ENCODE results near the gene UBA5.

The UBA5 gene

GRCh38 chr3:132652640-132653270 is 7.4 kb upstream of the UBA5 start:
- DNase-seq (ENCODE audit: low read depth), result no peak
- H3K4me3 ChIP-seq (ENCODE audit: low read length), result no peak overlapping the region
- no peak for TF ChIP-seq CTCF (conservative IDR thresholded peaks at IDR 0.05; ENCODE audit: low read depth, low read length)

- no peak overlapping the region for H3K4me3 ChIP-seq (ENCODE audit: low read length)
- DNase-seq (ENCODE audit: low read depth), result no peak
- TF ChIP-seq CTCF (conservative IDR thresholded peaks at IDR 0.05; ENCODE audit: low read depth, low read length), result no peak
Observed at GRCh38 chr3:132654190-132654589, 5.9 kb upstream of the UBA5 start.

GRCh38 chr3:132654721-132655120 is 5.4 kb upstream of the UBA5 start:
- no peak for TF ChIP-seq CTCF (conservative IDR thresholded peaks at IDR 0.05; ENCODE audit: low read depth, low read length)
- H3K4me3 ChIP-seq (ENCODE audit: low read length), result no peak overlapping the region
- no peak for DNase-seq (ENCODE audit: low read depth)

- no peak for TF ChIP-seq CTCF (conservative IDR thresholded peaks at IDR 0.05; ENCODE audit: low read depth, low read length)
- DNase-seq (ENCODE audit: low read depth), result no peak
- no peak overlapping the region for H3K4me3 ChIP-seq (ENCODE audit: low read length)
Observed at GRCh38 chr3:132655471-132655870, 4.7 kb upstream of the UBA5 start.

GRCh38 chr3:132657869-132658747 is 2.0 kb upstream of the UBA5 start:
- no peak overlapping the region for H3K4me3 ChIP-seq (ENCODE audit: low read length)
- DNase-seq (ENCODE audit: low read depth), result no peak
- TF ChIP-seq CTCF (conservative IDR thresholded peaks at IDR 0.05; ENCODE audit: low read depth, low read length), result no peak

- TF ChIP-seq CTCF (conservative IDR thresholded peaks at IDR 0.05; ENCODE audit: low read depth, low read length), result no peak
Observed at GRCh38 chr3:132659000-132659364, 1.1 kb upstream of the UBA5 start.

More at GRCh38 chr3:132659000-132659364, 1.1 kb upstream of the UBA5 start:
- DNase-seq (ENCODE audit: low read depth), result no peak
- H3K4me3 ChIP-seq (ENCODE audit: low read length), result peak overlapping the region; percentile 92

All from retinal pigment epithelial cell (primary cell).